LNCAP (cell line): ENCODE results near the gene MMP14.

Experiments used
- TF ChIP-seq, protein P1 (sequence below): fragments of 450-650 bp; IDR thresholded peaks from 2 replicates; pipeline ENCODE4 v1.5.1; 2017; ENCODE audit warnings: mild to moderate bottlenecking

The MMP14 gene

DNA sequence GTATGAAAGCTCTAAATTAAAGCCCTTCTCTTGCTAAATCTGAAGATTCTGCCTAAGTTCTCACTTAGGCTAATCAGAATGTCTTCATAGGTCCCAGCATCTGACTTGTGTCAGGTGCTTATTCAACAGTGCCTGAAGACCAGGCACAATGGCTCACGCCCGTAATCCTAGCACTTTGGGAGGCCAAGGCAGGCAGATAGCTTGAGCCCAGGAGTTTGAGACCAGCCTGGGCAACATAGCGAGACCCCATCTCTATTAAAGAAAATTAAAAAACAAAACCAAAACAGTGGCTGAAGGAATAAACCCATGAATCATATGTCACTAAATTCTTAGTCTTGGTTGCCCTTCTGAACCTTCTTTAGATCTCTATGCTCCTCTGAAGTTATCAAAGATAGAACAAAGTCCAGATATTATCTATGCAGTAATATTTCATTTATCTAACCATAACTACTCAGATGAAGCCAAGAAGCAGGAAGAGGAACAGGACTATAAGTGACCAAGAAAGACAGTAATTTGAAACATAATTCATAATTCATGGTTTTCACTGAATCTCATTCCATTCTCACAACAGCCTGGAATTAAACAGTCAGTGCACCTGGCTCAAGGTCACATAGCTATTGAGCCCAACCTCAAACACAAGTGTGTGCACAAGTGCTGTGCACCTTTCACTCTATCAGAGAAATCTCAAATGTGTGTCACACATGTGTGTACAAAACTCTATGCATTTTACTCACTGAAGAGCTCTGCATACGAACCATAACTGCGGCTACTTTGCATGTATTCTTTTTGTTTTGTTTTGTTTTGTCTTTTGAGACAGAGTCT is 27.8 kb upstream of the MMP14 start:
- TF ChIP-seq, protein P1, sequence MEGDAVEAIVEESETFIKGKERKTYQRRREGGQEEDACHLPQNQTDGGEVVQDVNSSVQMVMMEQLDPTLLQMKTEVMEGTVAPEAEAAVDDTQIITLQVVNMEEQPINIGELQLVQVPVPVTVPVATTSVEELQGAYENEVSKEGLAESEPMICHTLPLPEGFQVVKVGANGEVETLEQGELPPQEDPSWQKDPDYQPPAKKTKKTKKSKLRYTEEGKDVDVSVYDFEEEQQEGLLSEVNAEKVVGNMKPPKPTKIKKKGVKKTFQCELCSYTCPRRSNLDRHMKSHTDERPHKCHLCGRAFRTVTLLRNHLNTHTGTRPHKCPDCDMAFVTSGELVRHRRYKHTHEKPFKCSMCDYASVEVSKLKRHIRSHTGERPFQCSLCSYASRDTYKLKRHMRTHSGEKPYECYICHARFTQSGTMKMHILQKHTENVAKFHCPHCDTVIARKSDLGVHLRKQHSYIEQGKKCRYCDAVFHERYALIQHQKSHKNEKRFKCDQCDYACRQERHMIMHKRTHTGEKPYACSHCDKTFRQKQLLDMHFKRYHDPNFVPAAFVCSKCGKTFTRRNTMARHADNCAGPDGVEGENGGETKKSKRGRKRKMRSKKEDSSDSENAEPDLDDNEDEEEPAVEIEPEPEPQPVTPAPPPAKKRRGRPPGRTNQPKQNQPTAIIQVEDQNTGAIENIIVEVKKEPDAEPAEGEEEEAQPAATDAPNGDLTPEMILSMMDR: no peak

DNA sequence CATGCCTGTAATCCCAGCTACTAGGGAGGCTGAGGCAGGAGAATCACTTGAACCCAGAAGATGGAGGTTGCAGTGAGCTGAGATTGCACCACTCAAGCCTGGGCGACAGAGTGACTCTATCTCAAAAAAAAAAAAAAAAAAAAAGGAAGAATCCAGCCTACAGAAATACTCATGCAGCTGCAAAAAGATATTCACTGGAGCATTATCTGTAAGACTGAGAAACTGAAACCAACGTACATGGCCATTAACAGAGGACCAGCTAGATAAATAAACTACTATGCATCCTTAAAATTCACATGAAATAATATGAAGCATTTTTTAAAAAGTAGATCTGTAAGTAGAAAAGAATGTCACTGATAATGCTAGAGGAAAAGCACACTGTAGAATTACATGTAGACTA is 24.7 kb upstream of the MMP14 start:
- TF ChIP-seq, protein P1: no peak

DNA sequence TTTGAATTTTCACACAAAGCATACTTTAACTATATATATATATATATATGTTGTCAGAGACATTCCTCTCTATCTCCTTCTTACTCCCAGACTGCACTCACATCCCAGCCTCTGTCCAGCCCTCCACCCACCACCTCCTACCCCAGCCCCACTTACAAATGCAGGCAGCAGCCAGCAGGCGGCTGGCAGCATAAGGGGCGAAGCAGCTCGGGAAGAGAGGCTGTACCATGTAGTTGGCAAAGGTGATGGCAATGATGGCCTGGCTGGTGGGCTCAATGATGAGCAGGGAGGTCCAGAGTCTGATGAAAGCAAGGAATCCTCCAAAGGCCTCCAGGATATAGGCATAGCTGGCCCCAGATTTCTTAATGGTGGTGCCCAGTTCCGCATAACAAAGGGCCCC is 23.6 kb upstream of the MMP14 start:
- TF ChIP-seq, protein P1: no peak

DNA sequence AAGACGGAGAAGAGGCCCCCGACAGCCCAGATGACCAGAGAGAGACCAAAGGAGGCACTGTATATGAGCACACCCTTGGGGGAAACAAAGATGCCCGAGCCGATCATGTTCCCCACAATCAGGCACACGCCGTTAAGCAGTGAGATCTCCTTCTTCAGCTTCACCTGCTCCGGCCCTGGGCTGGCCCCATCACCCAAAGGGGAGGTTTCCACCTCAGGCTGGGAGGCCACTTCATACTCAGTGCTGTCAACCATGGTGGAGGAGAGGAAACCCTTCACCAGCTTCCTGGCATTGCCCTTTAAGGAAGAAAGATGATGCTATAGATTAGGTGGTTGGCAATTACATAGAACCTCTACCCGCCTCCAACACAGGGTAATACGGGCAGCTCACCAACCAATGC is 23.2 kb upstream of the MMP14 start:
- TF ChIP-seq, protein P1: no peak

DNA sequence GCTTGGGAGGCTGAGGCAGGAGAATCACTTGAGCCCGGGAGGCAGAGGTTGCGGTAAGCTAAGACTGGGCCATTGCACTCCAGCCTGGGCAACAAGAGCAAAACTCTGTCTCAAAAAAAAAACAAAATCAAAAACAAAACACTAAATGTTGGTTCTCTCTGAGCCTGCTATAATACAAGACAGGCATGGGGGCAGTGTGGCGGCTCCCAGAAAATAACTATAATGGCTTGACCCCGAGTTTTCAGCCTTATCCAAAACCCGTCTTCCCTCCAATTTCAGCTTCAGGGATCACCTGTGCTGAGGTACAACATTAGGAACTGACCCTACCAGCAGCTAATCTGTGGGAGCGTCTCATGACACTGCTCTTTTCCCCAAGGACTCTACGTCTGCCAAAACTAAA is 22.0 kb upstream of the MMP14 start:
- TF ChIP-seq, protein P1: no peak

DNA sequence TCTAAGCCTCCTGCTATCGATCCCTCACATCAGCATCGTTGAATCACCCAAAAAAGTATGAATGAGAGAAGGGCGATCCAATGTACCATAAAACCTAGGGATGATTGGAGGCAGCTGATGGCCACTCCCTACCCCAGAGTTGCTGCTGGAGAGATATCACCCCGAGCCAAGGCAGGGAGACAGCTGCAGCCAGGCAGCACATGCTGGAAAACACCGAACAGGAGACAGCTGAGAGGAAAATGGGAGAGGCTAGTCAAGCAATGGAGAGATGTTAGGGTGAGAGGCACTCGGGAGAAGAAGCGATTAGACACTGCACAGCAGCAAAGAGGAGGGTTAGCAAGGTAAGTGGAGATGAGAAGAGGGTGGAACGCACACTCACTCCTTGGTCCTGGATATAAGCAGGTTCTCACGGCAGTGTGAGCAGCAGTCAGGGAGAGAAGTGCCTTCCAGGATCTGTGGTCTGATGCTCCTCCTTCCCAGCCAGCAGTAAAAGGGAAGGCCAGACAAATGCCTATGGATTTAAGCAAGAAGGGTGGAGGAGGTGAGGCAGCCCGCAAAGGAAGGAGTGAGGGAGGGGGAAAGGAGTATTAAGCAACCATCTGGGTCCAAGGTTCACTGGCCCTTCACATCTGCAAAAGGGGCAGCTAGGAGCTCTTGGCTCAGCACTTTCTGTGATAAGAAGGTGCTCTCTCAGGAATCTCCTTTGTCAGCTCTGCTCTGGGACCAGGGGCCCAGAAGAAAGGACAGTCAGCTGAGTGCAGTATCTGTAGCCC is 21.3 kb upstream of the MMP14 start, which contains the start of gene SLC7A7:
Gene SLC7A7 (minus strand): TSS at position 495 of the 773 bp plus-strand sequence. CDS start 2,037 bp downstream, outside the sequence.
- TF ChIP-seq, protein P1: no peak

DNA sequence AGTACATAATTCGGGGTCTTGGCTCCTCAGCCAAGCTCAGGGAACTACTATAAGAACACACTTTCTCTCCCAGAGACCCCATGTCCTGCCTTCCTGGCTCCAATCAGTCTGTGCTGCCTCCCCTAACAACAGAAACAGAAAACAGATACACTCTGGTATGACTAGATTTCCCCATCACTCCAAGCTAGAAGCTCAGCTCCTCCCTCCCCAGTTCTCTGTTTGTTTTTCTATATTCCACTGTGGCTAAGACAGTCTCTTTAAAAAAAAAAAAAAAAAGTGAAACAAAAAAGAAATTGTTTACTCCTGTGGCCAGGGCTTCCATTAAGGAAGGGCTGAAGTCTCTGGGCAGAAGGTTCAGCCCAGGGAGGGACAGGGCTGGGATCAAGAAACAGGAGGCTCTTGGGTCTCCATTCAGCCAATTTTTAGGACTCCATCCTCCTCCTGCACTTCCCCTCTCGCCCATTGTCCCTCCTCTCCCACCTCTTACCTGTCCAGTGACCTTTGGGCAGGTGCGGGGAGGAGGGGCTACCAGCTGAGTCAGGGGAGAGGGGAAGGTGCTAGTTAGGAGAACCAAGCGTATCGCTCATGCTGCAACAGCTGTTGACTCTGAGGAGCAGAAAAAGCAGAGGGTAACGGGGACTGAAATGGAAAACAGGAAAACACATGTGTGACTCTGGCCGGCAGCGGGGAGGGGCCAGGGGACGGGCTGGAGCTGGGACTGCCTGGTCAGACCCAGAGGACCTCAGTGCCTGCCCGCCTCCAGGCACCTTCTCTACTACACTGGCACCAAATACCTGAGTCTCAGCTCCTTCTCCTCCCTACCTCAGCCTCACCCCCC is 17.0 kb upstream of the MMP14 start:
- TF ChIP-seq, protein P1: no peak
